Measurements from ENCODE around the gene DPYD.

Gene DPYD

GRCh38 chr1:97759078-97759477, 161.8 kb downstream of the DPYD start:
- no peak for DNase-seq (ENCODE audit: low read depth)
- no peak overlapping the region for H3K4me3 ChIP-seq (ENCODE audit: low read length)
- no peak for TF ChIP-seq CTCF (conservative IDR thresholded peaks at IDR 0.05; ENCODE audit: low read depth, low read length)

- no peak for DNase-seq (ENCODE audit: low read depth)
- no peak for TF ChIP-seq CTCF (conservative IDR thresholded peaks at IDR 0.05; ENCODE audit: low read depth, low read length)
- H3K4me3 ChIP-seq (ENCODE audit: low read length), result no peak overlapping the region
Measured at GRCh38 chr1:97758541-97759057, 162.2 kb downstream of the DPYD start.

GRCh38 chr1:97745912-97746311, 174.9 kb downstream of the DPYD start:
- no peak for DNase-seq (ENCODE audit: low read depth)
- no peak for TF ChIP-seq CTCF (conservative IDR thresholded peaks at IDR 0.05; ENCODE audit: low read depth, low read length)
- H3K4me3 ChIP-seq (ENCODE audit: low read length), result no peak overlapping the region

GRCh38 chr1:97744977-97745376, 175.9 kb downstream of the DPYD start:
- TF ChIP-seq CTCF (conservative IDR thresholded peaks at IDR 0.05; ENCODE audit: low read depth, low read length), result no peak
- H3K4me3 ChIP-seq (ENCODE audit: low read length), result no peak overlapping the region
- no peak for DNase-seq (ENCODE audit: low read depth)

GRCh38 chr1:97743129-97743528, 177.7 kb downstream of the DPYD start:
- DNase-seq (ENCODE audit: low read depth), result no peak
- no peak for TF ChIP-seq CTCF (conservative IDR thresholded peaks at IDR 0.05; ENCODE audit: low read depth, low read length)

GRCh38 chr1:97740891-97741290, 179.9 kb downstream of the DPYD start:
- no peak overlapping the region for H3K4me3 ChIP-seq (ENCODE audit: low read length)
- no peak for TF ChIP-seq CTCF (conservative IDR thresholded peaks at IDR 0.05; ENCODE audit: low read depth, low read length)
- DNase-seq (ENCODE audit: low read depth), result no peak

More at GRCh38 chr1:97743129-97743528, 177.7 kb downstream of the DPYD start:
- no peak overlapping the region for H3K4me3 ChIP-seq (ENCODE audit: low read length)

- DNase-seq (ENCODE audit: low read depth), result no peak
- no peak for TF ChIP-seq CTCF (conservative IDR thresholded peaks at IDR 0.05; ENCODE audit: low read depth, low read length)
- no peak overlapping the region for H3K4me3 ChIP-seq (ENCODE audit: low read length)
Measured at GRCh38 chr1:97739596-97740103, 181.2 kb downstream of the DPYD start.

Measured in retinal pigment epithelial cell (primary cell).